Renal cortex interstitium (tissue), 11 donors: ENCODE results near the gene RNF212. TPM values are rescaled to one million over a fixed set of nuclear protein-coding genes. Genes with fewer than 3 reads are reported as not detected.

Experiments
- DNase-seq, 11 donors: peaks; one replicate each; pipeline ENCODE4 v3.0.0-alpha.2; 2013; ENCODE audit warnings: low read depth in 9 of 11, low spot score in 4 of 11; ENCODE audit errors: extremely low read depth in 1 of 11
- polyA plus RNA-seq, 3 donors: library from polyadenylated mRNA; unstranded; fragments of 120-200 nt; gene quantifications; one replicate each; pipeline ENCODE4 v1.2.1, GENCODE V29; 2013; ENCODE audit not compliant: insufficient read length in 3 of 3

The RNF212 gene
- polyA plus RNA-seq, 3 donors, result 9.4 to 19.3 (median 10.0) TPM

DNA sequence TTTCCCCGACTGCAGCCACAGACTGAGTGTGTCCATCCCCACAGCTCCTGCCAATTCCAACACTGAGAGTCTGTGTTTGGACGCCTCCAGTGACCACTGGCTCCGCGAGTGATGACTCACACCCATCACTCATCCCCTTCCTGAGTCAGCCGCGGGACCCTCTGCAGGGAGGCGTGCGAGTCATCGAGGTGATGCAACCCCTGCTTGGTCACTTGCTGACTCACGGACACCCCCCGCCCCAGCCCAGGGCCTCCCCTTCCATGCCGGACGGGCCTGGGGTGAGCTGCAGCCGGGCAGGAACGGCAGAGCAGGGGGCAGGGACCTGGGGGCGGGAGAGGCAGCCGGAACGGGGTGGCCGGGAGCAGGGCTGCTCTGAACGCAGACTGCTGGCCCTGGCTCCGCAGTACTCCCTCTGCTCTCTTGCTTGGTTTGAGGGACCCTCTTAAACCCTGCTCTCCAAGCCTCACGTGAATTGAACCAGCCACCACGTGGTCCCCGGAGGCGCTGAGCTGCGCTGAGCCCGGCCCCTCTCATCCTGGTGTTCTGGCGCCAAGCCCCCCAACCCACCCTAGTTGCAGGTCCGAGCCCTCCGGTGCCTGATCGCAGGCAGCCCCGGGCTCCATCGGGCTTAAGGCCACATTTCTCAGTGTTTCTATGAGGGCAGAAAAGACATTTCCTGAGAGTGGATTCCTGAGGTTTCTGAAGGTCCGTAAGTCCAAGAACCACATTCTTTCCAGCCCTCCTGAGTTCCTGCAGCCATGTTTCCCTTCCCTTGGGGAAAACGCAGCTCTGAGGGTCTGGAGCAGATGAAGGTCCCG is 69.5 kb downstream of the RNF212 start:
- peak in 1 of 11 donors; percentile 54 for DNase-seq

GRCh38 chr4:1043162-1043561 is 70.2 kb downstream of the RNF212 start:
- DNase-seq, result no peak

DNA sequence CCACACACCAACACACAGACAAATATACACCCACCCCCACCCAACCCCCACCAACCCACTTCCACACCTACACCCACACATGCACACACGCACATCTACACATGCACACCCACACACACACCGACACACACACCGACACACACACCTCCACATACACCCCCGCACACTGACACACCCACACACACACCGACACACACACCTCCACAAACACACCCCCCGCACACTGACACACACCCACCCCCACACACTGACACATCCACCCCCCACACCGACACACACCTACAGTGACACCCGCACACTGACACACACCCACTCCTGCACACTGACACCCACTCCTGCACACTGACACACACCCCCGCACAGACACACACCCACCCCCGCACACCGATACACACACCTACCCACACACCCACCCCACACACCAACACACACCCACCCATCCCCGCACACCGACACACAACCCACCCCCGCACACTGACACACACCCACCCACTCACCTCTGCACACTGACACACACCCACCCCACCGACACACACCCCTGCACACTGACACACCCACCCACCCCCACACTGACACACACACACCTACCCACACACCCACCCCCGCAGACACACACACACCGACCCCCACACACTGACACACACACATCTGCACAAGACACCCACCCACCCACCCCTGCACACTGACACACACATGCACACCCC is 70.9 kb downstream of the RNF212 start:
- DNase-seq, result no peak

GRCh38 chr4:1041936-1042330 is 71.4 kb downstream of the RNF212 start:
- no peak for DNase-seq

DNA sequence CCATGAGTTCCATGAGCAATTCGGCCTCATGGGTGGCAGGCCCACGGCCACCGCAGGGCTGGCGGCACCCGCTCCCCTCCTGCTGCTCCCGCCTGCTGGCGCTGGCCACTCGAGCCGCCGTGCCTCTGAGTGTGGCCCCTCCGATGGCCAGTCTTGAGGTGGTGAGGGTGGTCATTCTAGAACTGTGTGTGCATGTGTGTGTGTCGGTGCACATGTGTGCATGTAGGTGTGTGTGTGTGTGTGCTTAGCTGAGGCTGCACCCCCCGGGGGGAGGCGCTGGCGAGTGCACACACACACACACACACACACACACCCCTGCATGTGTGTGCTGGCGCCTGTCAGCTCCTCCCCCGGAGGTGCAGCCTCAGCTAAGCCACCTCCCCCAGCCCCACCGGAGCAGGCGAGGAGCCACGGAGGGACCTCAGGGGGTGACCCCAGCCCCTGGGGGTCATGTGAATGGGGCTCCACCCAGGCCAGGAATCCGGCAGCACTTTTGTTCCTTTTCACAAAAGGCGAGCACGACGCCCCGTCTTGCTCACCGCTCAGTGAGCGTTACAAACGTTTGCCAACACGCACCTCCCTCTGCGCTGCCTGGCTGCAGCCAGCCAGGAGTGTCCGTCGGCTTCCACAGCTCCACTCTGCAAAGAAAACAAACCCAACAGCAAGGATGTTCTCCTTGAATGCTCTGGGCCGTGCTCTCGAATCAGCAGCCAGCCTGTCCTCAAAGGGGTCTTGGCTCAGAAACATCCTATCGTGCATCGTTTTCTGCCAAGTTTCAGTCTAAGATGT is 72.0 kb downstream of the RNF212 start:
- peak in 1 of 11 donors; percentile 35 for DNase-seq

GRCh38 chr4:1040344-1041146 is 72.8 kb downstream of the RNF212 start:
- DNase-seq, result no peak

DNA sequence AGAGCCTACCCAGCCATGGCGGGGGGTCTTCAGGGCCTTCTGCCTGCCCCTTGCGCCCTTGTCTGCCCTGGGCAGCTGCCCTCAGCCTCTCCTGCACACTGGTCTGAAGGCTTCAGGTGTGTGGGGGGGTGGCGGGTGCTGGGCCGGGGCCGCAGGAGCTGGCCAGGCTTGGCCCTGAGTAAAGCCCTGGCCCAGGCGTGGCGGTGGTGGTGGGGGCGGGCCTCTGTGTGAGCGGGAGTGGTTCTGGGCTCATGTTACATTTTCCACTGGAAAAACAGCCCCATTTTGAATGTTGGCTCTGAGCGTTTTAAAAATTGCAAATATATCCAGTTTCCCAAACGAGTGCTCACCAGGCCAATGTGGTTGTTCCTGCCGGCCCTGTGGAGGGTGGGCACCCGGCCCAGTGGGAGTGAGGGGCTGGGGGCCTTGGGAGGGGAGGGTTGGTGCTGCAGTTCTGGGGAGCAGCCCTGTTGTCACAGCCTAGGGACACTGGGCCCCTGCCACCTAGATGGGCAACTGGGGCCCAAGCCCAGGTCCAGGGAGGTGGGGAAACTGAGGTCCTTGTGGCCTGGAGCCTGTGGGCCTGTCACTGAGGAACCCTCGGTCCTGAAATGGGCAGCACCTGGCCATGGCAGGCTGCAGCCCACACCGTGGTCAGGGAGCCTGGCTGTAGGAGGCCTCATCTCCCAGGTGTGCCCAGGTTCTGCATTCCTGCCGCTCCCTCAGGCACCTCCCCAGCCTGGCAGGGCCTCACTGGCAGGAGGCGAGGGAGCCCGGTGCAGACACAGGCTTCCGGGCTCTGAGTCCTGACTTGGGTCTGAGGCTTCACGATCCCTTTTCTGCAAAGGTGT is 73.6 kb downstream of the RNF212 start:
- DNase-seq, result no peak

- no peak for DNase-seq
These were observed 74.3 kb downstream of the RNF212 start for GRCh38 chr4:1038948-1039492.

- DNase-seq, result no peak
These were observed 76.2 kb downstream of the RNF212 start for GRCh38 chr4:1036976-1037810.

DNA sequence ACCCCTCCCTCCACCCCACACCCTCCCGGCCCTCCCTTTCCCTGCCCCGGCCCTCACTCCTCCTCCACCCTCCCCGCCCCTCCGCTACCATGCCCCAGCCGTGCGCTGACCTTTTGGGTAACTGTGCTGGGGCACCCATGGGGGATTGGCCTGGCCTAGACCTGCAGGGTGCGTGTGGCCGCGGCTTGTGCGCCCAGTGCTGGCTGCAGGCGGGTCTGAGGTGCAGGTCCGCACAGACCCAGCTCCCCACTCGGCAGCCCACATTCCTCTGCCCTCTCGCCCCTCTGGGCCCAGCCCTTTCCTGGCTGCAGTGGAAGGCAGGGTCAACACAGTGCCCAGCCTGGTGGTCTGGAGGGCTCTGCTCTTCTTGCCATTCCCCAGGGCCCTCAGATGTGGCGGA is 77.3 kb downstream of the RNF212 start:
- no peak for DNase-seq

DNA sequence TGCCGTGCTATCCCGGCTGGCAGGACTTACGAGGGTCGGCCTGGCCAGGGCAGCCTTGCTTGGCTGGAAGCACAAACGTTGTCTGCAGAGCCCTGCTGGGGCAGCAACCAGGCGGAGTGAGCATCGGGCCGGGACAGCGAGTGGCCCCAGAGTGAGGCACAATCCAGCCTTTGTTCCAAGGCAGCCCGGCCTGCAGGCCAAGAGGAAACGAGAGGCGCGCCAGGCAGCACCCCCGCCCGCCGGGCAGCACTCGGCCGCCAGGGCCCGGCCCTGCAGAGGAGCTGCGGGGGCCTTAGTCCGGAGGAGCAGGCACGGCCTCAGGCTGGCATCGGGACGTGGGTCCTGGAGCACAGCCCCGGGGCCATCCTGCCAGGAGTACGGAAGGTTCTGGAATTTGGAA is 77.9 kb downstream of the RNF212 start:
- DNase-seq, result no peak

DNA sequence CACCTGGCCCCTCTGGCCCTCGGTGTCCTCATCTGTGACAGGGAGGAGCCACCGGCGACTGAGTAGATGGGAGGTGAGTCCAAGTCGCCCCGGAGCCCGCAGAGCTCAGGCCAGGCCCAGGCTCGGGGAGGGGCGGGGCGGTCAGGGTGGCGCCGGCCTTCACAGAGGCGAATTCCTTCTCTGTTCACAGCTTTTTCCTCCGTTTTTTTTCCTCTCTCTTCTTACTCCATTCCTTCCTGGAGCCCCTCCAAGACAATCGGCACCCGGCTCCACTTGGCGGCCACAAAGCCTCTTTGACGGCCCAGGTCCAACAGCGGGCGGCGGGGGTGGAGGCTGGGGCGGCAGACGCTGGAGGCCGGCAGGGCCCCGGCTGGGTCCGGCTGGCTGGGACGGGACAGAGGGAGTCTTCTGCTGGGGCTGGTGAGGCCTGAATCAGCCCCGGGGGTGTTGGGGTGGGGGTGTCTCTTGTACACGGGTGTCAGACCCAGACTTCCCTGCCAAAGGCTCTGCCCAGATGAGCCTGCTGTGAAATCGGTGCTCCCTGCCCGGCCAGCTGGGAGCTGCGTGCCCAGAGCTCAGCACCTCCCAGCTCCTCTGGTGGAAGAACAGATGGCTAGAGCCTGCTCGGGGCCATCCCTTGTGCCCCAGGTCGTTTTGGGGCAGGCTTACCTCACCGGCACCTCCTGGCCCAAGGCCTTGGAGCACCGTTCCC is 79.4 kb downstream of the RNF212 start:
- no peak for DNase-seq

DNA sequence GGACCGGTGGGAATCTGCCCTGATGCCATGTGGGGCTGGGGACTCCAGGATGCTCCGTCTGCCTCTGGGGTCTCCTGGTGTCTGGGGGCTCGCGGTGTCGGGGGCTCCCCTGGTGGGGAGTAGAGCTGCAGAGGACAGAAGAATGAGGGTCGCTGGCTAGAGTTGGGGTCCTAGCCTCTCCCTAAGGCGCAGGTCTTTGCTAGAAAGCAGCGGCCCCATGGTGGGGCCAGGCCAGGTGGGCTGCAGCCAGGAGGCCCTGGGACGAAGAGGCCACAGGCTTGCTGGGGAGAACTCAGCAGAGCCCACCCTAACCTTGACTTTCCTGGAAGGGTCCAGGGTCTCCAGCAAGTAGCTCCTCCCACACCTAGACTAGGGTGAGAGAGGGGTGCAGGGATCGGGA is 80.5 kb downstream of the RNF212 start:
- no peak for DNase-seq

- DNase-seq, result no peak
These were observed 81.2 kb downstream of the RNF212 start for GRCh38 chr4:1031956-1032795.

DNA sequence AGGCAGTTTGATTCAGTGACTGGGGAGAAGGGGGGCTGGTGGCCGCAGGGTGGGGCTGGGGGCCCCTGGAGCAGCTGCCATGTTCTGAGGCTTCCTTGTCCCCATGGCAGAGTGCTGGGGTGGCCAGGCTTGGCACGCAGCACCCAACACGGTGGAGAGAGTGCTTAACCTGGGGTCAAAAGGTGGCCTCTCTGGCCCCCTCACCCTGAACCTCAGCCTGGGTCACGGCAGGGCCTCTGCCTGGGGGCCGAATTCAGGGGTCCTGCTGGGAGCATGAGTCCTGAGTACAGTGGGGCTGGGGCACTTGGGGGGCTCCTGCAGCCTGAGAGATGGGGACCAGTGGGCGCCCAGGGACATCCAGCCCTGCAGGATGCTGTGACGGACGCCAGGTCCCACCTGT is 82.0 kb downstream of the RNF212 start:
- no peak for DNase-seq

- DNase-seq, result no peak
These were observed 82.8 kb downstream of the RNF212 start for GRCh38 chr4:1030559-1030958.
